ENCODE measurements around the gene C5orf58. TPM values are rescaled to one million over a fixed set of nuclear protein-coding genes. Genes with fewer than 3 reads are reported as not detected.

Gene C5orf58
- total and polyA plus RNA-seq, 8 donors, result 0.34 to 0.72 (median 0.43) TPM; not detected in 2

DNA sequence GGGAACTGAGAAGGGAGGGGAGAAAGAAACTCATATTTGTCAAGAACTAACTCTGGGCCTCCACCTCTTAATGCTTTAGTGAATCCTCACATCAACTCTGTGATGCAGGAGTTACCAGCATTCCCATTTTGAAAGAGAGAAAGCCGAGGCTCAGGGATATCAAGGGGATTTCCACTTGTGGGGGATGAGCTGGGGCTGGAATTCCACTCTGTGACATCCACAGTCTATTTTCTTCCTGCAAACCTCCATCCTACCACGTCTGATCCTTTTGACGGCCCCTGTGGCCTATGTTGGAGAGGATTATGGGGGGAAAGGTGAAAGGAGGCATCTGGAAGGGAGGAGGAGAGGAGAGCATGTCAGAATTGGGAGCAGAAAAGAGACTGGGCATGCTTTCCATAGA, 55.8 kb downstream of the C5orf58 start:
- DNase-seq, result no peak
- Histone ChIP-seq H3K27ac (peak overlapping the region in 1 of 2 donors; percentile 59), H3K36me3 (peaks cover 0 to 91% of the 10 kb centered on the region in 2 donors), H3K4me3 (no peak overlapping the region), H3K9me3 (peaks cover 0 to 4% of the 10 kb centered on the region in 2 donors), H3K27me3 (no peaks in the 10 kb centered on the region), H3K4me1 (peaks cover 13 to 94% of the 10 kb centered on the region in 2 donors)
- no peak for TF ChIP-seq CTCF (IDR thresholded peaks at IDR 0.05)
- intact Hi-C loops (cut with DNase I), result no loop called here
- ATAC-seq, result no peak

DNA sequence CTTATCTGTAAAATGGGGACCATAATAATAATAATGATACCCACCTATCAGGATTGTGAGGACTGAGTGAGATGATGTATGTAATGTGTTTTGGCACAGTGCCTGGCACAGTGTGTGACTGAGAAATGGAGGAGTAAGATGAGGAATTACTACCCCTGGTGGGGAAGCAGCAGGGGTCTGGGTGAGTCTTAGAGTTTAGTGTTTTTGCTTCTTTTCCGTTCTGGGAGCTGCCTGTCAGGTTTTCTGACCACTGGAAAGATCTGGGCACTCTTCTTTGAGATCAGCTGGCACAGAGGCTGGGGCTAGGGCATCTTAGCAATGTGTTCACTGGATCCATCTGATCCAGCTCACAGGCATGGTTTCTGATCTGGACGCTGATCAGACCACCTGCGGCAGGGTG, 56.3 kb downstream of the C5orf58 start:
- peaks cover 13 to 94% of the 10 kb centered on the region in 2 donors for H3K4me1 ChIP-seq
- DNase-seq (no peak), ATAC-seq (no peak)
- H3K4me3 ChIP-seq, result no peak overlapping the region
- no peaks in the 10 kb centered on the region for H3K27me3 ChIP-seq
- peaks cover 0 to under 1% of the 10 kb centered on the region in 2 donors for H3K9me3 ChIP-seq
- H3K27ac ChIP-seq, result peak overlapping the region in 1 of 2 donors; percentile 59
- no peak for TF ChIP-seq CTCF (IDR thresholded peaks at IDR 0.05)
- intact Hi-C loops (cut with DNase I), result no loop called here
- peaks cover 0 to 89% of the 10 kb centered on the region in 2 donors for H3K36me3 ChIP-seq

DNA sequence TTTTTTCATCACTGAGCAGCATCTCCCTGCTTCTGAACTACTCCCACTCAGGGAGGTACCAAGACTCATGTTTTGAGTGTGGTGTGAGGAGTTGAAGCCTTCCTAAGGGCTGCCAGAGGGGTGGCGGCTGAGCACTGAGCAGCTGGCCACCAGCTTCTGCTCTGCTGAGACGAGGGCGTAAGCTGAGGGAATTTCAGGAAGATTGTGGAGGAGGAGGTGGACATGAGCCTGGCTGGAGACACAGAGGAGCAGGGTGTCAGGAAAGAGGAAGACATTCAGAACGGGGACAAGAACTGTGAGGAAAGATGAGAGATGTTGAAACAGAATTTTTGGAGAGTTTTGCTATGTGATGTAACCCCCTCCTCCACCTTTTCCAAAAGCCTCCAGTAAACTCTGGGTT, 57.0 kb downstream of the C5orf58 start:
- H3K4me1 ChIP-seq, result peaks cover 13 to 96% of the 10 kb centered on the region in 2 donors

GRCh38 chr5:170290498-170290897, 57.7 kb downstream of the C5orf58 start:
- Histone ChIP-seq H3K4me3 (no peak overlapping the region), H3K36me3 (peaks cover 0 to 85% of the 10 kb centered on the region in 2 donors), H3K4me1 (peaks cover 13 to 100% of the 10 kb centered on the region in 2 donors), H3K9me3 (no peaks in the 10 kb centered on the region), H3K27me3 (no peaks in the 10 kb centered on the region), H3K27ac (peak overlapping the region in 1 of 2 donors; percentile 59)
- ATAC-seq (no peak), DNase-seq (no peak)
- intact Hi-C loops (cut with DNase I), result no loop called here
- no peak for TF ChIP-seq CTCF (IDR thresholded peaks at IDR 0.05)

More for the DNA sequence above, 57.0 kb downstream of the C5orf58 start:
- Histone ChIP-seq H3K4me3 (no peak overlapping the region), H3K9me3 (no peaks in the 10 kb centered on the region), H3K27me3 (no peaks in the 10 kb centered on the region), H3K27ac (peak overlapping the region in 1 of 2 donors; percentile 59), H3K36me3 (peaks cover 0 to 87% of the 10 kb centered on the region in 2 donors)
- DNase-seq (no peak), ATAC-seq (peak; percentile 52)
- no peak for TF ChIP-seq CTCF (IDR thresholded peaks at IDR 0.05)
- intact Hi-C loops (cut with DNase I), result no loop called here

DNA sequence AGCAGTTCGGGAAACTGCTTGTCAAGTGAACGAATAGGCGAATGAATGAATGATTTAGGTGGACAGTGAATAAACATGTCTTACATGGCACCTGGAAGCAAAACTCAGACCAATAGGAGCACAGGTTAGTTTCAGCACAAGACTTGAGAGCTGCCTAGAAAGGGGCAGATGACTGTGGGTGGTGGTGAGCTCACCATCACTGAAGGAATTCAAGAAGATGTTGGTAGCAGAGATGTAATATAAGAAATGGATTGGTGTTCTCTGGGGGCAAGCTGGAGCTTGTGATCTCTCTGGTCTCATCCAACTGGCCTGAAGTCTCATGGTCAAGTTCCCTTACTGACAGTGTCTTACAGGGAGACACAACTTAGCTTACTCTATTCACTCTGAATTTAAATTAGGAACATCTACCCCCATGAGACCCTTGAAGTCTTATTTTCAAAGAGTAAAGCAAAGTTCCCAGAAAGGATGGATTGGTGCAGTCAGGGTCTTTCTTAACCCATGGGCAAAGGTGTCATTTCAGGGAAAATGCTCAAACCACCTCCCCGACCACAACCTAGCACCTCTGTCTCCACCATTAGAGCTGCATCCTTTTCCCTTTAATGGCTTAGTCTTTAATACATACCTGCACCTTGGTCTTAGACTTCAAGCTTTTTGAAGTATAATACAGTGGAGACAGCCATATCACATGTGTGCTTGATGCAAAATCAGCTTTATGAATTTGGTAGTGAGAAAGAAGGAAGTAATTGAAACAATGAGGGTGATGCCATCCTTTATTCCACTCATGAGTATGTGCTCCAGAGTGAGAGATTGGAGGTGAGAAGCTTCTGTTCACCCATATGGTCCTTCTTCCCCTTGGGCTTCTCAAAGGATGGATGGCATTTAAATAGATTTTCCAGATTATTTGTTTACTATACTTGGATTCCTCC, 59.7 kb downstream of the C5orf58 start:
- Histone ChIP-seq H3K4me1 (peaks cover 13 to 82% of the 10 kb centered on the region in 2 donors), H3K27ac (peak overlapping the region in 1 of 2 donors; percentile 96), H3K9me3 (no peaks in the 10 kb centered on the region), H3K36me3 (peaks cover 0 to 65% of the 10 kb centered on the region in 2 donors), H3K27me3 (no peaks in the 10 kb centered on the region), H3K4me3 (peak overlapping the region in 1 of 2 donors; percentile 62)
- intact Hi-C loops (cut with DNase I), result no loop called here
- DNase-seq, result no peak
- TF ChIP-seq CTCF (IDR thresholded peaks at IDR 0.05), result no peak
- no peak for ATAC-seq

Measured in left lung (tissue), 10 donors.